Measurements from ENCODE around the gene SIN3A. TPM values are rescaled to one million over a fixed set of nuclear protein-coding genes. Genes with fewer than 3 reads are reported as not detected.

Gene SIN3A
- total and polyA plus RNA-seq, 9 of the 15 experiments (the other 6 are each of a cell fraction or from before 2014, with no cell fraction given), result 11.1 to 70.3 (median 25.3) TPM

- Histone ChIP-seq H3K4me1 (replicated peaks in 1 of 2; ENCODE audit: control insufficient read depth in 2 of 2, insufficient read depth in 2 of 2, low read length in 2 of 2) (peaks cover 13 to 23% of the 10 kb centered on the region in 2 experiments; a peak in 3 of 5 replicates), H3K27me3 (ENCODE audit: control insufficient read depth in 2 of 2, insufficient read depth in 2 of 2, low read length in 2 of 2) (no peaks in the 10 kb centered on the region), H3K9me3 (replicated peaks; ENCODE audit: control insufficient read depth, insufficient read depth, low read depth, low read length) (no peaks in the 10 kb centered on the region), H3K4me3 (peak overlapping the region; percentile 75), H3K4me2 (ENCODE audit: insufficient read depth, low read length) (peak overlapping the region; percentile 99), H3K9ac (ENCODE audit: insufficient read depth in 1 of 2, low read depth in 2 of 2, low read length in 2 of 2) (peak overlapping the region; percentile 83 to 98), H3K79me2 (ENCODE audit: control insufficient read depth, insufficient read depth, low read length) (peaks cover 23% of the 10 kb centered on the region), H3K36me3 (ENCODE audit: control insufficient read depth, insufficient read depth, low read length) (no peaks in the 10 kb centered on the region), H4K20me1 (replicated peaks; ENCODE audit: control insufficient read depth, insufficient read depth, low read length) (no peaks in the 10 kb centered on the region; the same call in 1 of the 2 replicates), H2AFZ (ENCODE audit: low read depth, low read length) (peak overlapping the region; percentile 97), H3K27ac (ENCODE audit: extremely low read depth, low read depth, low read length) (peak overlapping the region; percentile 85), H3K9me1 (ENCODE audit: control insufficient read depth, insufficient read depth, low read length) (no peaks in the 10 kb centered on the region)
- 2% methylated on average over 24 of the region's 24 CpGs for WGBS (ENCODE audit: insufficient coverage, low coverage, missing lambda C conversion rate)
- intact Hi-C loops (cut with micrococcal nuclease) (no loop called here), in situ Hi-C loops (cut with MboI) (no loop called here)
- peak; percentile 70 for FAIRE-seq
- no peak for ATAC-seq
- ChIA-PET POLR2A (interaction anchor here (0.6 to 1.8 kb wide), 15 partner anchors 9 to 1908 kb away, joined by 3 to 9 read pairs (median 3); partner anchors contain the start of genes MAN2C1, PTPN9 and SNX33), CTCF (ENCODE audit: low intra/inter-chr PET ratio) (no interaction called here)
- no TSS peak for BruUV-seq (replicated peaks)
- peak in 2 of 4 experiments; percentile 46 to 62 for DNase-seq (ENCODE audit: extremely low read depth in 1 of 4, low spot score in 3 of 4)
- TF ChIP-seq TAF9B (IDR thresholded peaks at IDR 0.05; ENCODE audit: partially characterized antibody) (no peak), TRIM24 (IDR thresholded peaks at IDR 0.05) (no peak), SMAD3 (CRISPR knock-in tag; conservative IDR thresholded peaks at IDR 0.05) (no peak), KHSRP (IDR thresholded peaks at IDR 0.05) (no peak), ELF2 (CRISPR knock-in tag; IDR thresholded peaks at IDR 0.05) (no peak), HEY1 (CRISPR knock-in tag; IDR thresholded peaks at IDR 0.05; ENCODE audit: borderline replicate concordance) (no peak), CEBPG (CRISPR knock-in tag; IDR thresholded peaks at IDR 0.05) (peak; percentile 63; the same call in 1 of the 2 replicates), CEBPG (tag; conservative IDR thresholded peaks at IDR 0.05 in 1 of 2, IDR thresholded peaks at IDR 0.05 in 1 of 2) (peak in 1 of 2 experiments; percentile 50; a peak in 1 of 4 replicates), KDM1A (IDR thresholded peaks at IDR 0.05) (no peak), ID3 (CRISPR knock-in tag; IDR thresholded peaks at IDR 0.05) (no peak), ID3 (tag; IDR thresholded peaks at IDR 0.05) (0 out of 2 replicates have a peak, but pooled peaks have one; percentile 16), HBP1 (CRISPR knock-in tag; IDR thresholded peaks at IDR 0.05) (no peak), GTF2F1 (IDR thresholded peaks at IDR 0.05; ENCODE audit: low read depth, low read length) (no peak), POLR3G (IDR thresholded peaks at IDR 0.05; ENCODE audit: extremely low read depth, insufficient read length, insufficient replicate concordance) (no peak), NFATC3 (IDR thresholded peaks at IDR 0.05) (no peak), ZNF445 (CRISPR knock-in tag; IDR thresholded peaks at IDR 0.05; ENCODE audit: low read depth) (no peak), EP400 (IDR thresholded peaks at IDR 0.05) (peak; percentile 52), KAT7 (CRISPR knock-in tag; IDR thresholded peaks at IDR 0.05; ENCODE audit: borderline replicate concordance) (no peak), THAP7 (CRISPR knock-in tag; IDR thresholded peaks at IDR 0.05) (no peak), ZC3H4 (CRISPR knock-in tag; IDR thresholded peaks at IDR 0.05; ENCODE audit: borderline replicate concordance) (no peak)
Observed at GRCh38 chr15:75455982-75456531, 4.6 kb upstream of the SIN3A start.

Measured in K562 (cell line).